GM18498 (cell line): Measurements from ENCODE around the gene RFXANK.
"Not testable (repeated sequence)": the region's sequence is repeated elsewhere in the genome, so short reads cannot be mapped to it uniquely, and the experiment has no call there.

Source experiments
- ATAC-seq: cut with Tn5 transposase; IDR thresholded peaks from one replicate; pipeline ENCODE4 v1.9.1; 2021; ENCODE audit warnings: mild to moderate bottlenecking, moderate library complexity; ENCODE audit not compliant: unreplicated experiment

Gene RFXANK

DNA sequence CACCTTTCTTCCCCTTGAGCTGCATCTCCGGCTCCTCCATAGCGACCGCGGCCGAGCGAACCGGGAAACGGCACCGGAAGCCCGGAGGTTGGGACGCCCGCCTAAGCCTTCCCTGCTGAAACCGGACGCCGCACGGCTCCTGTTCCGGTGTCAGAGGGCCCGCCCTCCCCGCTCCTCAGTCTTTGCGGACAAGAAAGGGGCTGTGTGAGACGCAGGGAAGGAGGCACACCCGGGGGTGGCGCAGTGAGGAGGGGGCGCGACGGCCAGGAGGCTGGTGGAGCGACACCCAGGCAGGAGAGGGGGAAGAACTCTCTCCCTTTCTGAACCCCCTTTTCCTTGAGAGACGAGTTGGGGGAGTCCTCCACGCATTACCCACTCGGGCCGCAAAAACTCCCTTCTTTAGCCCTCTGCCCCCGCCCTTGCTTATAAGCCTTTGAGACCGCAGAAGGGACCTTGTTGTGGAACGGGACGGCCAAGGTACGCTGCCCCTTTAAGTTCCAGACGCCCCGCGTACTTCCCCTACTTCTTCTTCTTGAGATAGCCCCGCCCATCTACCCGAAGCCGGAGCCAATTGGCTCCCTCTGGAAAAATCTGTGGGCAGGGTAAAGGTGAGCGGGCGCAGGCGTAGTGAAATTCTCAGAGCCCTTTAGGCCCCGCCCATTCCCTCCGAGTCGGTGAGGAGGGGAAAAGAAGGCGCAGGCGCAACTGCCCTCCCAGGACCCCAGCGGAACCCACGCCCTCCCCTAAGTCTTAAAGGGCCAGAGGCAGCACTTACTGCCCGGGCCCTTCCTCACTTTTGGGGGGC is at the start of gene RFXANK, which contains the start of gene BORCS8:
Gene RFXANK, plus strand, starts transcription at position 181 of the 805 bp plus-strand sequence. CDS start 1,689 bp downstream, outside the sequence.
Gene BORCS8, minus strand, starts transcription at position 75 of the 805 bp plus-strand sequence. Its CDS starts 35 bp downstream, at position 40.
- ATAC-seq: peak; percentile 80

GRCh38 chr19:19142347-19142746 is 49.7 kb upstream of the RFXANK start:
- ATAC-seq: no peak

DNA sequence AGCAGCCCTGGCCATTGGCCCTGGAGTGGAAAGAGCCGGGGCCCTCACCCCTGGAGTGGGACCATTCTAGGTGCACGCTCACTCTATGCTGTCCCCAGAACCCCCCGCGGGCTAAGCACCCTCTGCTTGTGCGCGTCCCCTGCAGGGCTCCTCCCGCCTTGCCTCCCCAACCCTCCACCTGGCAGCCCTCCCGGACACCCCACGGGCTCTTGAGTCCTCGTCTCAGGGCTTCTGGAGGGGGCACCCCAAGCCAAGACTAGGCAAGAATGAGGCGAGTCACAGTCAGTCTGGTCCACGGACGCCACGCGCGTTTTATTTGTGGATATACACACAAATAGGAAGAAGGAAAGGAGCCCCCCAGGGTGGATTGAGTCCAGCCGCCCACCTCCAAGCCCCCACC is 46.8 kb upstream of the RFXANK start:
- ATAC-seq: no peak

- no peak for ATAC-seq
These were observed 46.1 kb upstream of the RFXANK start for GRCh38 chr19:19145684-19146608.

DNA sequence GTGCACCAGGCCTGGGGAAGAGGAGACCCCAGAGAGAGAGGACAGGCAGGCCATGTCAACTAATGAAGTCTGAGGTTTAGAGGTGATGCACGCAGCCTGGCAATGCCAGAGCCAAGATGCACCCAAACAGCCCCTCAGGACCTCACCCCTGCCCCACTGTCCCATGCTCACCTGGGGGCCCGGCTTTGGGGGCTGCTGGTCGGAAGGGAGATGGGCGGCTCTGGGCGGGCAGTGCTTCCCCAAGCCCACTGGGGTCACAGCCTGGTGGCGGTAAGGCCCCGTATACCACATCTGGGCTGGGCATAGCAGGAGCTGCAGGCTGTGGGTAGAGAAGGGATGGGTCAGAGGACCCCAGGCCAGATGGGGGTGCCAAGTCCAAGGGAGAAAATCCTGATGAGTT is 45.2 kb upstream of the RFXANK start:
- no peak for ATAC-seq

- no peak for ATAC-seq
These were observed 44.7 kb upstream of the RFXANK start for GRCh38 chr19:19147344-19147743.

- ATAC-seq: not testable (repeated sequence)
These were observed 43.6 kb upstream of the RFXANK start for GRCh38 chr19:19148504-19148903.

DNA sequence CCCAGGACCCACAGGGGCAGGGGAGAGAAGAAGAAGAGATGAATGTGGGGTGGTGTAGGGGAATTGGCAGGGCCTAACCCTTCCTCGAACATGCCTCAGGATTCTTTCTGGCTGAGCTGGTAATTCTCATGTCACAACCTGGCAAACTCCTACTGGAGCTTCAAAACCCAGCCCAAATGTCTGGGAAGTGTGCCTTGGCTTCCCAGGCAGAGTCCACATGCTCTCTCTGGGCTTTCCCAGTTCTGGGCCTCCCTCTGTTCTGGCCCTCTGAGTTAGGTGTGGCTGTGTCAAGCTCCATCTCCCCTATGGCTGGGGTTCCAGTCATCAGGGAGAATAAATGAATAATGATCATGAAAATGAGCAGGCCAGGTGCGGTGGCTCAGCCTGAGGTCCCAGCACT is 42.6 kb upstream of the RFXANK start:
- ATAC-seq: no peak

- no peak for ATAC-seq
These were observed 40.6 kb upstream of the RFXANK start for GRCh38 chr19:19151418-19151817.

- ATAC-seq: no peak
These were observed 39.2 kb upstream of the RFXANK start for GRCh38 chr19:19152668-19153384.

DNA sequence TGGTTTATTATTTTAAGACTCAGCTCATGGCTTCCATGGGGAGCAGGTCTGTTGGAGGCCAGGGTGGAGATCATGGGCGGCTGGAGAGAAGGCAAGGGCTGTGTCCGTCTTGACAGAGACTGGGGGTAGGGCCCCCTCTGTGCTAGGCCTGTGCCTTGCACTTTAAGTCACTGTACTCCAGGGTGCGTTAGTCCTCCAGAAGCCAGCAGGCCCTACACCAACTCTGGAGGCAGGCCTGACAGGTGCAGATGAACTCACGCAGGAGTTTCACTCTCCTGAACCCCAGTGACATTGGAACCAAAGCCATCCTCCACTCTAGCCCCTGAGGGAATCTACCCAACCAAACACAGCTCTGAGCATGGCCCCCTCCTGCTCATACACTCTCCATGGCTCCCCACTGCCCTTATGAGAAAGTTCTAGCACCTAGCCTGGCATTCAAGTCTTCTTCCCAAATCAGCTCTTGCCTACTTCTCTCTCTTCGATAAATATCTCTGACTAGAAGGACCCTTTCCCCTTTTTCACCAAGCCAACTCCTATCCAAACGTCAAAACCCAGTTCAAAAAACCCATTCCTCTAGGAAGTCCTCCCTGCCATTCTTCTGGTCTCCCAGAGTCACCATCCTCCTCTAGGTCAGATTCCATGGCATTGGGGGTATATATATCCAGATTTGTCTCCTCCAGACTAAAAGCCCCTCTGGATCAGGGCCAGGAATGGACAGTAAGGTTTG is 37.1 kb upstream of the RFXANK start:
- no peak for ATAC-seq

DNA sequence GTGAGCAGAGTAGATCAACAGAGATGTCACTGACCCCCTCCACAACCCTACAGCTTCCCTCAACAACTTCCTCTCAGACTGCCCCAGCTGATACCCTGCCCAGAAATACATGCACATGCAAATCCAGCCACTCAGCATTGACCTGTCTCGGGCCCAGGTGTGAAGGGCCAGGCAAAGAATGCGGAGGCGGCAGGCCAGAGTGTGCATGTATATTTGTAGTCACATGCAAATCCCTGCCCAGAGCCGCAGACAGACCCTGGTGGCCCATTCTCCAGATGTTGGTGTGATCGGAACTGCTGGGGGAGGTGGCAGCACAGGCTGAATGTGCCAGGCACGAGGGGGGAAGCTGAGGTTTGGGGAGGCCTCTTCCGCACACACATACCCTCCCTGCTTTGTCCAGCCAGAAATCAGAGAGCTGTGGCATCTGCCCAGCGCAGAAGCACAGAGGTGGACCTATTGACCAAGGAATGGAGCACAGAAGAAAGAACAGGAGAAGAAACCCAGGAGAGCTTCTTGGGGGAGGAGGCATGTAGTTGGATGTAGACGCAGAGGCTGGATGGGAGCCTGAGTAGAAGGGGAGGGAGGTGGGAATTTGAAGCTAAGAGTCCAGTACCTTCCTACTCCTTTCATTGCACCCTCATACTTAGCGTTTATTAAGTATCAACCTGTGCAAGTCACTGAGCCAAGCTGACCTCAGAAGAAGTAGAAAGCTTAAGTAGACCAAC is 36.4 kb upstream of the RFXANK start:
- ATAC-seq: peak; percentile 83

- no peak for ATAC-seq
These were observed 34.2 kb upstream of the RFXANK start for GRCh38 chr19:19157808-19158207.

- ATAC-seq: no peak
These were observed 32.5 kb upstream of the RFXANK start for GRCh38 chr19:19159534-19159933.

DNA sequence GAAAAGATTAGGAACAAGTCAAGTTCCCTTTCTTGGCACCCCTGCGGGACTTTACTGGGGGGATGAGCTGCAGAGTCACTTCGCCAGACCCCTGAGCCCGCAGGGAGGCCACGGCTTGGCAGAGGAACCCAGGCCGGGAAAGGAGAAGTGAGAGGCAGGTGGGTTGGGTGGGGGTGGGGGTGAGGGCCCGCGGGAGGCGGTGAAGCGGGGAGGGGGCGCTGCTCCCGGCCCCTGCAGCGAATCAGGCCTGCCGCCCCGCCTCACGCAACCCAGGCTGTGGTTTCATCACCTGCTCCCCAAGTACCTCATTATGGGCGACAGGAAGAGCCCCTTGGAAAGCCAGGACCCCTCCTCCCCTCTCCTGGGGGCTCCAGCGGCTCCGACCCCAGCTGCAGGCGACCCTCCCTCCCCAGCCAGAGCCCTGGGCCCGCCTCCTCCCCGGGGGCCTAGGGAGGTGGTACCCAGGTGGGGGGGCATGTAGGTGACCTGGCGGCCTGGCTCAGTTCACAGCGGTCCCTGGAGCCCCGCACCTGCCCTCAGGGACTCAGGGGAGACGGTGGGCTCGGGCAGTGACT is 31.5 kb upstream of the RFXANK start:
- ATAC-seq: peak; percentile 37

DNA sequence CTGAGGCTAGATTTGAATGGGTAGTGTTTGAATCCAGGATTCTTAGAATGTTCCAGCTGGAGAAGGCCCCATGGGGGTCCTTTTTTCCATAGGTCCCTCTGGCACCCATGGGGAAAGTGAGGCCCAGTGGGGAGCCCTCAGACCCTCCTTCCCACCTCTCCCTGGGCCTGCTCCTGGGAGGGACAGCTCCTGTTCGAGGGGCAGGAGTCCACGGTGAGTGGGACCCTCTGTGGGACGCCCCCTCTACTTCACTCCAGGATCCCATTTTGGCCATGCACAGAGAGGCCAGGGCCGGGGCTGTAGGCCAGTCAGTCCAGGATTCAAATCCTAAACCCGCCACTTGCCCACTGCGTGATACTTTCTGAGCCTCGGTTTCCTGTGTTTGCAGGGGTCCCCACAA is 29.6 kb upstream of the RFXANK start:
- no peak for ATAC-seq

DNA sequence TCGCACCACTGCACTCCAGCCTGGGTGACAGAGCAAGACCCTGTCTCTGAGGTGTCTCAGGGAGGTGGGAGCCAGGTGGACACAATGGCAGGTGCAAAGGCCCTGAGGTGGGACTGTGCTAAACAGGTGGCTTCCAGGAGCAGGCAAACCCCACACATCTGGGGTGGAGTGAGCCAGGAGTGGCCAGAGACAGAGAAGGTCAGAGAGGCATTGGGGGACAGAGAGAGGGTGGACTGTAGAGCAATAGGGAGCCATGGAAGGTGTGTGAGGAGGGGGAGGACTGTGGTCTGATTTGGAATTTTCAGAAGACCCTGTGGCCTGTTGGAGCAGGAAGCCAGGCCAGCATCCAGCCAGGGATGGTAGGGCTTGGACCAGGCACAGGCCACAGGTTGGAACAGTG is 26.7 kb upstream of the RFXANK start:
- ATAC-seq: no peak

DNA sequence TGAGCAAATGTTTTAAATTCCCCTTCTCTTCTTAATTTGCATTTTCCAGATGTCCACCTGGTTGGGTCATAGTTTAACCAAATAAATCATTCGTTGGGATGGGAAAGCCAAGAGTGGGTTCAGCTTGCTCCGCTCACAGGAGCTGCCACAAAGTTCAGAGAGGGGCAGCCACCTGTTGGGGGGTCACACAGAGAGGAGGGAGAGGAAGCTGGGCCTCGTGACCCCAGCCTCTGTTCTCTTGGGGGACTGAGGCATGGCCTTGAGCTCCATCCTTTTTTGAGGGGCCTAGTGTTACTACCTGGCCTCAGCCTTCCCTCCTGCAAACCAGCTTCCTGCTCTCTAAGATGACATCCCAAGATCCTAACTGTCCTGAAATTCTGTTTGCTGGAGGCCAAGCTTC is 24.4 kb upstream of the RFXANK start:
- no peak for ATAC-seq
